ENCODE results near the gene CNTROB. TPM values are rescaled to one million over a fixed set of nuclear protein-coding genes. Genes with fewer than 3 reads are reported as not detected.

CNTROB gene
- total RNA-seq, 6 experiments from 2014 or later: 20.8 to 32.2 (median 28.5) TPM

DNA sequence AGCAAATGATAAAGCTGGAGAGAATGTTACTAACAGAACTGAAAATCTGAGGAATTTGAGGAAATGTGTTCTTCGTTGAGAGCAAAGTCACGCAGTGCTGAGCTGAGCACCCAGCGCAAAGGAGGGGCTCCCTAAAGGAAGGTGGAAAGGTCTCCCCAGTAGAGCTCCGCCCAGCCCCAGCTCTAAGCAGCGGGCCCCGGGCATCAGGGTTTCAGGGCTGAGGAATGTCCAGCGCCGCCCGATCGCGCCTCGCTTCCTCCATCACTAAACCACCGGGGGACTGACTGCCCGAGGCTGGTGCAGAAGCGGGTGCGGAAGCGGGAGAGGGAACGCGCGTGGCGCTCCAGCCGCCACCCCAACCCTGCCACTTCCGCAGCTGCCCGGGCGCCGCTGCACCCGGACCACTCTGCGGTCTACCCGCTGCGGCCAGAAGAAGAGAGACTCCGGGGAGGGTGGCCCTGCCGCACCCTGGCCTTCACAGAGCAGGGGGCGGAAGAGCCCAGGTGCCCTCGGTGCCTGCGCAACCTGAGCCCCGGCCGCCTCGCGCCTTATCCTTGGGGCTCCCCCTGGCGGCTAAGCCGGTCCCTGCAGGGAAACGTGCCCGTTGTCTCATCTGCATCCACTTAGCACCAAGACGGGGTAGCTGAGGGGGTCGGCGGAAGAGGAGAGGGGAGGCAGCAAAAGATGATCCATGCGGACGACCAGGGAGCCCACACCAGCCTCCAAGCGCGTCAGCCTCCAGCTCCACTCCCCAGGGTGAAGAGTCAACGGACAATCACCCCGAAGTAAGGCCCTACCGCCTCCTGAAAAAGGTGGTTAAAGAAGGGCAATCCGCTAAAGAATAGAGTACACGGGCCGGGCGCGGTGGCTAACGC lies 58.0 kb downstream of the CNTROB start:
- H3K27me3 Mint-ChIP-seq (ENCODE audit: insufficient read depth): peaks cover 4% of the 10 kb centered on the region; the same call in 1 of the 2 replicates
- H3K4me1 Mint-ChIP-seq (ENCODE audit: low read depth): peaks cover 46% of the 10 kb centered on the region
- H3K9me3 Mint-ChIP-seq: no peaks in the 10 kb centered on the region
- H3K27ac Mint-ChIP-seq: peak overlapping the region; percentile 70
- no peaks in the 10 kb centered on the region for H3K36me3 Mint-ChIP-seq (ENCODE audit: low read depth)
- peak overlapping the region; percentile 82 for H3K4me3 Mint-ChIP-seq
- DNase-seq: peak; percentile 52
- TF ChIP-seq, protein P1, sequence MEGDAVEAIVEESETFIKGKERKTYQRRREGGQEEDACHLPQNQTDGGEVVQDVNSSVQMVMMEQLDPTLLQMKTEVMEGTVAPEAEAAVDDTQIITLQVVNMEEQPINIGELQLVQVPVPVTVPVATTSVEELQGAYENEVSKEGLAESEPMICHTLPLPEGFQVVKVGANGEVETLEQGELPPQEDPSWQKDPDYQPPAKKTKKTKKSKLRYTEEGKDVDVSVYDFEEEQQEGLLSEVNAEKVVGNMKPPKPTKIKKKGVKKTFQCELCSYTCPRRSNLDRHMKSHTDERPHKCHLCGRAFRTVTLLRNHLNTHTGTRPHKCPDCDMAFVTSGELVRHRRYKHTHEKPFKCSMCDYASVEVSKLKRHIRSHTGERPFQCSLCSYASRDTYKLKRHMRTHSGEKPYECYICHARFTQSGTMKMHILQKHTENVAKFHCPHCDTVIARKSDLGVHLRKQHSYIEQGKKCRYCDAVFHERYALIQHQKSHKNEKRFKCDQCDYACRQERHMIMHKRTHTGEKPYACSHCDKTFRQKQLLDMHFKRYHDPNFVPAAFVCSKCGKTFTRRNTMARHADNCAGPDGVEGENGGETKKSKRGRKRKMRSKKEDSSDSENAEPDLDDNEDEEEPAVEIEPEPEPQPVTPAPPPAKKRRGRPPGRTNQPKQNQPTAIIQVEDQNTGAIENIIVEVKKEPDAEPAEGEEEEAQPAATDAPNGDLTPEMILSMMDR (IDR thresholded peaks at IDR 0.05): peak; percentile 98

GRCh38 chr17:7992516-7992915 lies 60.5 kb downstream of the CNTROB start:
- H3K27me3 Mint-ChIP-seq (ENCODE audit: insufficient read depth): peaks cover 9% of the 10 kb centered on the region; the same call in 1 of the 2 replicates
- H3K9me3 Mint-ChIP-seq: no peaks in the 10 kb centered on the region
- DNase-seq: peak; percentile 66
- peak overlapping the region; percentile 29; the same call in 1 of the 2 replicates for H3K27ac Mint-ChIP-seq
- H3K36me3 Mint-ChIP-seq (ENCODE audit: low read depth): no peaks in the 10 kb centered on the region
- TF ChIP-seq, protein P1 (IDR thresholded peaks at IDR 0.05): no peak
- H3K4me1 Mint-ChIP-seq (ENCODE audit: low read depth): peaks cover 41% of the 10 kb centered on the region
- H3K4me3 Mint-ChIP-seq: no peak overlapping the region

DNA sequence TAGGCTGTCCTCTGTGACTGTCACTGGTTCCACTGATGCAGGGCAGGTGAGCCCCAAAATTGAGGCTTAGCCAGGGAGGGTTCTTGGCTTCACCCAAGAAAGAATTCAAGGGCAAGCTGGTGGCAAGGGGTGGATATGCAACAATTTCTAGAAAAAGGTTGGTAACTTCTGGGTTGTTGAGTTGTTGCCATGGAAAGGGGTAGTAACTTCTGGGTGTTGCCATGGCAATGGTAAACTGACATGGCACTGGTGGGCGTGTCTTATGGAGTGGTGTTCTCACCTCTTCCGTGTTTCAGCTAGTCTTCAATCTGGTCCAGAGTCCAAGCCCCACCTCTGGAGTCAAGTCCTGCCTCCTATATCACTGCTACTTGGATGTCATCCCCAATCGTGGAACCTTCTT lies 60.9 kb downstream of the CNTROB start:
- H3K27me3 Mint-ChIP-seq (ENCODE audit: insufficient read depth): peaks cover 9% of the 10 kb centered on the region; the same call in 1 of the 2 replicates
- H3K4me1 Mint-ChIP-seq (ENCODE audit: low read depth): peaks cover 37% of the 10 kb centered on the region
- no peak overlapping the region for H3K27ac Mint-ChIP-seq
- peak; percentile 18 for DNase-seq
- TF ChIP-seq, protein P1 (IDR thresholded peaks at IDR 0.05): no peak
- no peaks in the 10 kb centered on the region for H3K9me3 Mint-ChIP-seq
- no peaks in the 10 kb centered on the region for H3K36me3 Mint-ChIP-seq (ENCODE audit: low read depth)
- no peak overlapping the region for H3K4me3 Mint-ChIP-seq

DNA sequence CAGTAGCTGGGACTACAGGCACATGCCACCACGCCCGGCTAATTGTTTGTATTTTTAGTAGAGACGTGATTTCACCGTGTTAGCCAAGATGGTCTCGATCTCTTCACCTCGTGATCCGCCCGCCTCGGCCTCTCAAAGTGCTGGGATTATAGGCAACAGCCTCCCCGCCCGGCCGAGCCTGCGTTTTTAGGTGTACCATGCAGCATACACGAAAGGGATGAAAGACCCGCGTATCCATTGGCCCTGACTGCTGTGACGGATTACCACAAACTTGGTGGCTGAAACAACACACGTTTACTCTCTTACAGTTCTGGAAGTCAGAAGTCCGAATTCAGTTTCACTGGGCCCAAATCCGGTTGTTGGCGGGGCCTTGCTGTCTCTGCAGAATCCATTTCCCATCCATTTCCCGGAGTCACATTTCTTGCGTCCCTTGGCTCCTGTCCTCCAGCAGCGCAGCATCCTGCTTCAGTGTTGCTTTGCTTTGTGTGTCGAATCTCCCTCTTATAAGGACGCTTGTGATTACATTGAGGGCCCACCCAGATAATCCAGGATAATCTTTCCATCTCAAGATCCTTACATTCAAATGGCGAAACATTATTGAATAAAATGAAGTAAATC lies 62.1 kb downstream of the CNTROB start:
- DNase-seq: no peak
- Mint-ChIP-seq H3K27me3 (ENCODE audit: insufficient read depth) (peaks cover 16% of the 10 kb centered on the region), H3K27ac (no peak overlapping the region), H3K4me3 (no peak overlapping the region), H3K36me3 (ENCODE audit: low read depth) (no peaks in the 10 kb centered on the region), H3K4me1 (ENCODE audit: low read depth) (peaks cover 26% of the 10 kb centered on the region), H3K9me3 (no peaks in the 10 kb centered on the region)
- TF ChIP-seq, protein P1 (IDR thresholded peaks at IDR 0.05): no peak

GRCh38 chr17:7995724-7996123 lies 63.7 kb downstream of the CNTROB start:
- TF ChIP-seq, protein P1 (IDR thresholded peaks at IDR 0.05): no peak
- no peaks in the 10 kb centered on the region for H3K9me3 Mint-ChIP-seq
- DNase-seq: no peak
- H3K36me3 Mint-ChIP-seq (ENCODE audit: low read depth): no peaks in the 10 kb centered on the region
- H3K27me3 Mint-ChIP-seq (ENCODE audit: insufficient read depth): peaks cover 22% of the 10 kb centered on the region
- no peak overlapping the region for H3K4me3 Mint-ChIP-seq
- H3K27ac Mint-ChIP-seq: no peak overlapping the region
- H3K4me1 Mint-ChIP-seq (ENCODE audit: low read depth): peaks cover 19% of the 10 kb centered on the region
